HG03097 (cell line): ENCODE results near the gene UNK.

Experiments
- ATAC-seq: cut with Tn5 transposase; IDR thresholded peaks from one replicate; pipeline ENCODE4 v1.9.1; 2021; ENCODE audit not compliant: unreplicated experiment, low FRiP score

The UNK gene, protein sequence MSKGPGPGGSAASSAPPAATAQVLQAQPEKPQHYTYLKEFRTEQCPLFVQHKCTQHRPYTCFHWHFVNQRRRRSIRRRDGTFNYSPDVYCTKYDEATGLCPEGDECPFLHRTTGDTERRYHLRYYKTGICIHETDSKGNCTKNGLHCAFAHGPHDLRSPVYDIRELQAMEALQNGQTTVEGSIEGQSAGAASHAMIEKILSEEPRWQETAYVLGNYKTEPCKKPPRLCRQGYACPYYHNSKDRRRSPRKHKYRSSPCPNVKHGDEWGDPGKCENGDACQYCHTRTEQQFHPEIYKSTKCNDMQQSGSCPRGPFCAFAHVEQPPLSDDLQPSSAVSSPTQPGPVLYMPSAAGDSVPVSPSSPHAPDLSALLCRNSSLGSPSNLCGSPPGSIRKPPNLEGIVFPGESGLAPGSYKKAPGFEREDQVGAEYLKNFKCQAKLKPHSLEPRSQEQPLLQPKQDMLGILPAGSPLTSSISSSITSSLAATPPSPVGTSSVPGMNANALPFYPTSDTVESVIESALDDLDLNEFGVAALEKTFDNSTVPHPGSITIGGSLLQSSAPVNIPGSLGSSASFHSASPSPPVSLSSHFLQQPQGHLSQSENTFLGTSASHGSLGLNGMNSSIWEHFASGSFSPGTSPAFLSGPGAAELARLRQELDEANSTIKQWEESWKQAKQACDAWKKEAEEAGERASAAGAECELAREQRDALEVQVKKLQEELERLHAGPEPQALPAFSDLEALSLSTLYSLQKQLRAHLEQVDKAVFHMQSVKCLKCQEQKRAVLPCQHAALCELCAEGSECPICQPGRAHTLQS

DNA sequence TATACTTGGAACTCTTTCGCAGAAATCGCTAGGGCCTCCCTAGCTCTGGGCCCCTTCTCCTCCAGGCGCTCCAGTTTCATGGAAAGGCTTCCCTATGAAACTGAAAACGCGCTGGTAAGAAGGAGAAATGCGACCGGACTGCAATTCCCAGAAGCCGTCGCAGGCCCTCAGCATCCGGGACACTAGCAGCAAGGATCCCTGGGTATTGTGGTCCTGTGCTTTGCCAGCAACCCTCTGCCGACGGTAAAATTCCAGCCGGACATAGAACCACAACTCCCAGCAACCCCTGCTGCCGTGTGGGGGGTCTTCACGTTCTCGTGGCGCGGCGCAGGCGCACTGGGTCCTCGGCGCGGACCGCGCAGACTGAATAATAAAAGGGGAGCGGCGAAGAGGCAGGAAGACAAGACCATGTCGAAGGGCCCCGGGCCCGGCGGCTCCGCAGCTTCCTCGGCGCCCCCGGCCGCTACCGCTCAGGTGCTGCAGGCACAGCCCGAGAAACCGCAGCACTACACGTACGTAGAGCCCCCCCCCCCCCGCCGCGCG lies at the start of gene UNK:
Gene UNK (plus strand): TSS at position 334 of the 543 bp plus-strand sequence. CDS start 75 bp downstream, at position 409.
- peak; percentile 64 for ATAC-seq

GRCh38 chr17:75736173-75736835 lies 48.3 kb upstream of the UNK start:
- ATAC-seq = no peak

- no peak for ATAC-seq
Measured at GRCh38 chr17:75737133-75737962, 47.3 kb upstream of the UNK start.

- ATAC-seq = no peak
Measured at GRCh38 chr17:75738218-75738802, 46.3 kb upstream of the UNK start.

DNA sequence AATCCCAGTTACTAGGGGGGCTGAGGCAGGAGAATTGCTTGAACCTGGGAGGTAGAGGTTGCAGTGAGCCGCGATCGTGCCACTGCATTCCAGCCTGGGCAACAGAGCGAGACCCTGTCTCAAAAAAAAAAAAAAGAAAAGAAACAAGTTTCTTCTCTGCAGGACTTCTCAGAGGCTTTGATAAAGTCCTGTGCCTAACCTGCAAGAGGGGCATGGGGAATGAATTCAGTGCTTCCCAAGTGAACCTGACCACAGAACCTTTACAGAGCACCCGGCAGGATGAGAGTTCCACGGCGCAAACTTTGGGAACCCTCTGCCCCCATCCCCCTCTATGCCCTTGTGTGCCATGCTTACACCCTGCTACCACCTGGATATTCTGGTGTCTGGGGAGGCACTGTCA lies 45.4 kb upstream of the UNK start:
- no peak for ATAC-seq

DNA sequence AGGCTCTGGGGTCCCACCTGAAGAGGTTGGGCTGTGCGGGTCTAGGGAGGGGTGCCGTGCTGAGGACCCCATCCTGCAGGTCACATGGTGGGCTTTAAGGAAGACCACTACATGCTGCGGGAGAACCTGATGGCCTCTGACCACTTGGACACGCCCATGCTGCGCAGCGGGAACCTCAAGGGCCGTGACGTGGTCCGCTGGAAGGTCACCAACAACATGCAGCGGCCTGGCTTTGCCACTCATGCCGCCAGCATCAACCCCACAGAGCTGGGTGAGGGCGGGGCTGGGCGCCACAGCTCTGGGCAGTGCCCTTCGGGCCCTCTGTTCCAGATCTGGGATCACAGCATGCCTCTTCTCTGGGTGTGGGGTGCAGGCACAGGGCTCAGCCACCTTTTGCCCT lies 44.8 kb upstream of the UNK start:
- ATAC-seq = no peak

DNA sequence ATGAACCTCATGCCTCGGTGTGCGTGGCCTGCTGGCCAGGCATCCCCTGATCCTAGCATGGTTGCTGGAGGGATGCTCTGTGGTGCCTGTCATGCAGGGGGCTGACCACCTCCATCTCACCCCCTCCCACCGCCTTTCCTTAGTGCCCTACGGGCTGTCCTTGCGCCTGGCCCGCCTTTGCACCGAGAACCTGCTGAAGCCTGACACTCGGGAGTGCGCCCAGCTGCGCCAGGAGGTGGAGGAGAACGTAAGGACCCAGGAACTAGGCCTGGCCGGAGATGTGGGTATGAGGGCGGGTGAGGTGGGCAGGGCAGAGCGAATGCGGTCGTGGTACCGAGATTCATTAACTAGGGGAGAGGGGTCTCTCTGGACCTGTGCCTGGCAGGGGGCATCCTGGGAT lies 44.4 kb upstream of the UNK start:
- no peak for ATAC-seq

GRCh38 chr17:75740631-75741077 lies 44.0 kb upstream of the UNK start:
- no peak for ATAC-seq

DNA sequence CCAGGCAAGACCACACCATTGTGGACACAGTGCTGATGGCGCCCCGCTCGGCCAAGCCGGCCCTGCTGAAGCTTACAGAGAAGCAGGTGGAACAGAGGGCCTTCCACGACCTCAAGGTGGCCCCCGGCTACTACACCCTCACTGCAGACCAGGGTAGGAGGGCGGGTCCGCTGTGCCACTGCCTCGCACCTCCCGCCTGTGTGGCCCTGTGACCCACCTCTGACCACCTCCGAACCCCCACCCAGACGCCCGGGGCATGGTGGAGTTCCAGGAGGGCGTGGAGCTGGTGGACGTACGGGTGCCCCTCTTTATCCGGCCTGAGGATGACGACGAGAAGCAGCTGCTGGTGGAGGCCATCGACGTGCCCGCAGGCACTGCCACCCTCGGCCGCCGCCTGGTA lies 42.3 kb upstream of the UNK start:
- ATAC-seq = no peak

DNA sequence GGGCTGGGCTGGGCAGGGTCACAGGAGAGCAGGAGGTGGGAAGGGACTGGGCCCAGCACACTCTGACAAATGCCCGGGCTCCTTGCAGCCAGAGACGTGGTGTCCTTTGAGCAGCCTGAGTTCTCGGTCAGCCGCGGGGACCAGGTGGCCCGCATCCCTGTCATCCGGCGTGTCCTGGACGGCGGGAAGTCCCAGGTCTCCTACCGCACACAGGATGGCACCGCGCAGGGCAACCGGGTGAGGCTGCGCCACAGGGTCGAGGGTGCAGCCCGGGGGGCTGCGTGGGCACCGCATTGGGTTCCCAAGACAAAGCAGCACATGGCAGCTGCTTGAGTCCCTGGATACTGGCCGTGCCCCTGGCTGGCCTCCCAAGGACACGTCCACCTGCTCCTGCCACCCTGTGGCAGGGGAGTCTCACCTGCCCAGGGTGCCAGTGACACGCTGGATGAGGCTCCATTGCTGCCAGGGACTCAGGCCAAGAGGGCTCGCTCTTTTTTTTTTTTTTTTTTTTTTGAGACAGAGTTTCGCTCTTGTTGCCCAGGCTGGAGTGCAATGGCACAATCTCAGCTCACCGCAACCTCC lies 40.9 kb upstream of the UNK start:
- ATAC-seq = no peak

- ATAC-seq = no peak
Measured at GRCh38 chr17:75748706-75749105, 35.9 kb upstream of the UNK start.

GRCh38 chr17:75749545-75750389 lies 34.8 kb upstream of the UNK start:
- no peak for ATAC-seq

DNA sequence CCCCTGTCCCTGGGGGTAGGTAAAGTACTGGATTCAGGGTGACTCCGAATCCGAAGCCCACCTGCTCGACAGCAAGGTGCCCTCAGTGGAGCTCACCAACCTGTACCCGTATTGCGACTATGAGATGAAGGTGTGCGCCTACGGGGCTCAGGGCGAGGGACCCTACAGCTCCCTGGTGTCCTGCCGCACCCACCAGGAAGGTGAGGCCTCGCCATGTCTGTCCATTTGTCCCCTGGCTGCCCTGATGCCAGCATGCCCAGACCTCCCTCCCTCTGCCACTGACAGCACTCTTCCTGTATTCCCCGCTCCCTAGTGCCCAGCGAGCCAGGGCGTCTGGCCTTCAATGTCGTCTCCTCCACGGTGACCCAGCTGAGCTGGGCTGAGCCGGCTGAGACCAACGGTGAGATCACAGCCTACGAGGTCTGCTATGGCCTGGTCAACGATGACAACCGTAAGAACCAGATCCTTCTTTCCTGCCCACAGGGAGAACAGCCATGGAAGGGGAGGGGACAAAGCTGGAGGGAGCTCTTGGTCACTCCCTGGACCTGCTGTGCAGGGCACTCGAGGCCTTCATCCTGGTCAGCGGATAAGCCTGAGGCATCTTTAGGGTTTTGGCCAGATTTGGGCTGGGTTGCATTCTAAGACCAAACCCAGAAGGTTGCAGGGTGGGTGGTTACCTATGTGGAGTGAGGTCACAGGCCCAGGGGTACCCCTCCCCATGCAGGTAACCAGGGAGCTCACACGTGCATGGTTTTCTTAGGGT lies 33.8 kb upstream of the UNK start:
- ATAC-seq = no peak

DNA sequence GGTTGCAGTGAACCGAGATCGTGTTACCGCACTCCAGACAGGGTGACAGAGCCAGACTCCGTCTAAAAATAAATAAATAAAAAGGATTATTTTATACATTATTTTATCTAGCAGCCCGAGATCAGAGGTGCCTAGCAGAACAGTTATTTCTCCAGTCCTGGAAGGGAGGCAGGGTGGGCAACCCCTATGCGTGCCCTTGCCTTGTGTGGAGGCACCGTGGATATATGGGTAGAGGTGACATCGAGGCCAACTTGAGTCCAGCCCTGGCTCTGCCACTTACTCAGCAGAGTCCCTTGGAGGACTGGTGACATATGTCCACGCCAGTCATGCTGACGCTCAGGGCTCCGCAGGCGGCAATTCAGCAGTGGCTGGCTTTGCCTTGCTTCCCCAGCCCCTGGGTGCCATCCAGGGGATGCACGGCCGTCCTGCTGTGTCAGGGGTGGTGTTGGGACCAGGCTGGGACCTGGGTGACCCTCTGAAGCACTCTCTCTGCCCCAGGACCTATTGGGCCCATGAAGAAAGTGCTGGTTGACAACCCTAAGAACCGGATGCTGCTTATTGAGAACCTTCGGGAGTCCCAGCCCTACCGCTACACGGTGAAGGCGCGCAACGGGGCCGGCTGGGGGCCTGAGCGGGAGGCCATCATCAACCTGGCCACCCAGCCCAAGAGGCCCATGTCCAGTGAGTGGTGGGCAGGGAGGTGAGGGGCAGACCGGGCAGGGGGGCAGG lies 32.8 kb upstream of the UNK start:
- no peak for ATAC-seq

DNA sequence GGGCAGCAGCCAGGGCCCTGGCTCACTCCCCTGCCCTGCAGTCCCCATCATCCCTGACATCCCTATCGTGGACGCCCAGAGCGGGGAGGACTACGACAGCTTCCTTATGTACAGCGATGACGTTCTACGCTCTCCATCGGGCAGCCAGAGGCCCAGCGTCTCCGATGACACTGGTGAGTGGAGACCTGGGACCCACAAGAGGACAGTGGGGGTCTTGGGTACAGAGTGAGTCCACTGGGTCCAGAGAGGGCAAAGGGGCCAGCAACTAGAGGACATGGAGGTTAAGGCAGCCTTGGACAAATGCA lies 32.2 kb upstream of the UNK start:
- ATAC-seq = no peak

DNA sequence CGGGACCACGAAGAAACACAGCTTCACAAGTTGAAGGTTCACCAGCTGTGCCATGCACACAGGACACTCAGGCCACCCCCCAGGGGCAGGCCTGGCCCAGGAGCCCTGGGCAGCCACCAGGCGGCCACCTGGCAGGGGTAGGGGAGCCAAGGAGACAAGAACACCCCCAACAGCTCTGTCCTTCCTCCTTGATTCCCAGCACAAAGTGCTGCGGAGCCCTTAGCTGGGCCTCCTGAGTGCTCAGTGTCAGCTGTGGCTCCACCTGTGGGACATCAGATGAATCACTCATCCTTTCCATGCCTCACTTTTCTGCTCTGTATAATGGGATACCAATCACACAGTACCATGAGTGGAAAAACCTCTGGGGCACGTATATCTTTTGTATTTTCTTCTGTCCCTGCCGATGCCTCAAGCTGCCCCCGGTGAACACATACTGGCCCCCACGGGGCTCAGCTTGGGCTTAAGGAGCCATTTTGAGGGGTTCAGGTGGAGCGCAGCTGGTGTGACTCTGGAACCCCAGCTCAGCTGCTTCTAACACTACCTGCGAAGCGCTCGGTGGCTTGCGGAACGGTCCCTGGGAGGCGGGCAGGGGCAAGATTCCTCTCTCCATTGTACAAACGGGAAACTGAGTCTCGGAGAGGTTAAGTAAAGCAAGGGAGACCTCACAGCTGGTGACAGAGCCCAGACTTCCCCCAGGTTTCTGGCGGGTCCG lies 31.6 kb upstream of the UNK start:
- ATAC-seq = no peak
